Thymus (tissue), 11 donors: Measurements from ENCODE around the gene MPRIP. TPM values are rescaled to one million over a fixed set of nuclear protein-coding genes. Genes with fewer than 3 reads are reported as not detected.

ENCODE experiments used
- DNase-seq, 9 donors: peaks; one replicate each; pipeline ENCODE4 v3.0.0-alpha.2; 2013; ENCODE audit warnings: low spot score in 9 of 9, low read depth in 6 of 9, missing footprints in 1 of 9
- H3K27ac ChIP-seq, 2 donors: one replicate each; pipeline ENCODE4 v1.5.1; 2013; ENCODE audit warnings: control low read depth in 1 of 2, low read depth in 1 of 2, low read length in 1 of 2, mild to moderate bottlenecking in 1 of 2, moderate library complexity in 1 of 2
- H3K27me3 ChIP-seq, 2 donors: one replicate each; pipeline ENCODE4 v1.5.1; 2013; ENCODE audit warnings: low read length in 1 of 2; ENCODE audit not compliant: control insufficient read depth in 2 of 2, insufficient read depth in 1 of 2
- H3K36me3 ChIP-seq, 2 donors: one replicate each; pipeline ENCODE4 v1.5.1; 2013; ENCODE audit warnings: low read length in 1 of 2, mild to moderate bottlenecking in 1 of 2, moderate library complexity in 1 of 2; ENCODE audit not compliant: control insufficient read depth in 2 of 2, insufficient read depth in 2 of 2
- H3K4me1 ChIP-seq, 2 donors: one replicate each; pipeline ENCODE4 v1.5.1; 2013; ENCODE audit warnings: low read length in 2 of 2; ENCODE audit not compliant: control insufficient read depth in 2 of 2, insufficient read depth in 2 of 2
- H3K4me3 ChIP-seq, 2 donors: one replicate each; pipeline ENCODE4 v1.5.1; 2013; ENCODE audit warnings: low read length in 2 of 2, control low read depth in 1 of 2, mild to moderate bottlenecking in 1 of 2
- H3K9me3 ChIP-seq, 2 donors: one replicate each; pipeline ENCODE4 v1.5.1; 2013; ENCODE audit warnings: low read length in 1 of 2, mild to moderate bottlenecking in 1 of 2; ENCODE audit not compliant: control insufficient read depth in 2 of 2, insufficient read depth in 1 of 2
- WGBS: extraction: QIAGEN DNeasy Blood & Tissue Kit; methylation state at CpG from one replicate; pipeline ENCODE4 v1.1.7; 2013; 5-methylcytosine and 5-hydroxymethylcytosine counted together
- polyA plus RNA-seq: library from polyadenylated mRNA; stranded (reverse); fragments of 200-250 nt; gene quantifications from one replicate; pipeline ENCODE4 v1.2.3, GENCODE V29; 2013
- total RNA-seq: library from RNA; stranded (reverse); fragments of 120-200 nt; gene quantifications from one replicate; pipeline ENCODE4 v1.2.4, GENCODE V29; 2013
- donor health status: healthy.

Gene MPRIP
- total and polyA plus RNA-seq, 2 donors = 99.8 to 137 TPM

GRCh38 chr17:17151055-17151454 is 108.8 kb downstream of the MPRIP start:
- H3K27me3 ChIP-seq = no peaks in the 10 kb centered on the region
- DNase-seq = no peak
- WGBS = 98% methylated on average over 5 of the region's 5 CpGs
- peaks cover 0 to 4% of the 10 kb centered on the region in 2 donors for H3K9me3 ChIP-seq
- peaks cover 0 to 14% of the 10 kb centered on the region in 2 donors for H3K4me1 ChIP-seq
- H3K4me3 ChIP-seq = no peak overlapping the region
- H3K27ac ChIP-seq = no peak overlapping the region
- peaks cover 78 to 86% of the 10 kb centered on the region in 2 donors for H3K36me3 ChIP-seq

- peaks cover 0 to 4% of the 10 kb centered on the region in 2 donors for H3K9me3 ChIP-seq
- no peak overlapping the region for H3K4me3 ChIP-seq
- no peak overlapping the region for H3K27ac ChIP-seq
- 99% methylated on average over 3 of the region's 3 CpGs for whole genome bisulfite sequencing
- DNase-seq = no peak
- no peaks in the 10 kb centered on the region for H3K27me3 ChIP-seq
- H3K36me3 ChIP-seq = peaks cover 78 to 86% of the 10 kb centered on the region in 2 donors
- H3K4me1 ChIP-seq = peaks cover 0 to 17% of the 10 kb centered on the region in 2 donors
Observed at GRCh38 chr17:17151541-17151940, 109.3 kb downstream of the MPRIP start.

DNA sequence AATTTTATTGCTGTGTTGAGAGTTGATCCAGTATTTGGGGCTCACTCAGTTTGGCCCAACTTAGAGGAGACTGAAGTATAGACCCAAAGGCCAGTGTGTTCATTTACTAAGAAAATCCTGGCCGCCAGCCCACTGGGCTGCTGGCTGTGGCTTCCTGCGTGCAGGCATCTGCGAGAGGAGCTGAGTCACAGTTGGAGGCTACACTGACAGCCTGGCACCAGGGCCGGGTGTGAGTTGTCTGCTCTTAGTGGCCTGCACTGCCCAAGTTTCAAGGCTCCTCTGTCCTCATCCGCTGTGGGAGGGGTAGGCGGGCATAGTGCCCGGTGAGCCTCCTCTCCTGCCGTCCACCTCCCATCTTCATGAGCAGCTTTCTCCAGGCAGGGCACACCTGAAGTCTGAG is 109.7 kb downstream of the MPRIP start:
- H3K9me3 ChIP-seq = peaks cover 0 to 3% of the 10 kb centered on the region in 2 donors
- H3K36me3 ChIP-seq = peaks cover 78 to 86% of the 10 kb centered on the region in 2 donors
- 56% methylated on average over 8 of the region's 8 CpGs for WGBS

DNA sequence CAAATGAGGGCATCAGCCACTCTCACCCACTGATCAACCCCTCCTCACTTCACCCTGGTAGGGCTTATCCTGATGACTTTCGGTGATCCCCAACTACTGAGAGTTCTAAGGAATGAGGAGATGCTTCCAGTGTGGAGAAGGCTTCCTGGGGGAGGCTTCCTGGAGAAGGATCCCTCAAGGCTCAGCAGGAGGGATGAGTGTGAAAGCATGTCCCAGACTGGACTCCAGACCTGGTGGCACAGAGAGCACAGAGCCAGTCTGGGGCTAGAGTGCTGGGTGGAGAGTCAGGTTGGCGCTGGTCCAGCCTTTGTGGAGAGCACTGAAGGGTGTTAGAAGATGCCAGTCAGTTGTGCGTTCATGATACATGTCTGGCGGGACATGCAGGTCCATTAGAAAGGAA is 110.1 kb downstream of the MPRIP start:
- Histone ChIP-seq H3K4me1 (peaks cover 0 to 25% of the 10 kb centered on the region in 2 donors), H3K36me3 (peaks cover 78 to 86% of the 10 kb centered on the region in 2 donors), H3K9me3 (no peaks in the 10 kb centered on the region), H3K4me3 (no peak overlapping the region), H3K27ac (no peak overlapping the region), H3K27me3 (no peaks in the 10 kb centered on the region)
- DNase-seq = no peak
- whole genome bisulfite sequencing = 96% methylated on average over 4 of the region's 4 CpGs

More for the DNA sequence above, 109.7 kb downstream of the MPRIP start:
- no peak for DNase-seq
- H3K4me3 ChIP-seq = no peak overlapping the region
- H3K4me1 ChIP-seq = peaks cover 0 to 21% of the 10 kb centered on the region in 2 donors
- no peak overlapping the region for H3K27ac ChIP-seq
- no peaks in the 10 kb centered on the region for H3K27me3 ChIP-seq

GRCh38 chr17:17153071-17153470 is 110.8 kb downstream of the MPRIP start:
- Histone ChIP-seq H3K4me3 (no peak overlapping the region), H3K9me3 (no peaks in the 10 kb centered on the region), H3K27ac (no peak overlapping the region), H3K27me3 (no peaks in the 10 kb centered on the region), H3K4me1 (peaks cover 0 to 25% of the 10 kb centered on the region in 2 donors), H3K36me3 (peaks cover 75 to 83% of the 10 kb centered on the region in 2 donors)
- no peak for DNase-seq
- WGBS = 96% methylated on average over 9 of the region's 9 CpGs

- peaks cover 0 to 25% of the 10 kb centered on the region in 2 donors for H3K4me1 ChIP-seq
- no peak overlapping the region for H3K27ac ChIP-seq
- H3K9me3 ChIP-seq = no peaks in the 10 kb centered on the region
- H3K27me3 ChIP-seq = no peaks in the 10 kb centered on the region
- 94% methylated on average over 7 of the region's 7 CpGs for WGBS
- peaks cover 80 to 83% of the 10 kb centered on the region in 2 donors for H3K36me3 ChIP-seq
- H3K4me3 ChIP-seq = no peak overlapping the region
- DNase-seq = no peak
Observed at GRCh38 chr17:17153709-17154108, 111.5 kb downstream of the MPRIP start.

- no peaks in the 10 kb centered on the region for H3K27me3 ChIP-seq
- peaks cover 88 to 90% of the 10 kb centered on the region in 2 donors for H3K36me3 ChIP-seq
- H3K9me3 ChIP-seq = no peaks in the 10 kb centered on the region
- WGBS = 95% methylated on average over 5 of the region's 5 CpGs
- H3K27ac ChIP-seq = peak overlapping the region in 1 of 2 donors; percentile 36
- peaks cover 0 to 30% of the 10 kb centered on the region in 2 donors for H3K4me1 ChIP-seq
- H3K4me3 ChIP-seq = no peak overlapping the region
- DNase-seq = no peak
Observed at GRCh38 chr17:17154556-17154955, 112.3 kb downstream of the MPRIP start.

- no peak overlapping the region for H3K27ac ChIP-seq
- H3K36me3 ChIP-seq = peaks cover 89 to 91% of the 10 kb centered on the region in 2 donors
- H3K27me3 ChIP-seq = no peaks in the 10 kb centered on the region
- no peak overlapping the region for H3K4me3 ChIP-seq
- no peaks in the 10 kb centered on the region for H3K9me3 ChIP-seq
- DNase-seq = no peak
- WGBS = 97% methylated on average over 8 of the region's 8 CpGs
- peaks cover 0 to 30% of the 10 kb centered on the region in 2 donors for H3K4me1 ChIP-seq
Observed at GRCh38 chr17:17154981-17155380, 112.7 kb downstream of the MPRIP start.

DNA sequence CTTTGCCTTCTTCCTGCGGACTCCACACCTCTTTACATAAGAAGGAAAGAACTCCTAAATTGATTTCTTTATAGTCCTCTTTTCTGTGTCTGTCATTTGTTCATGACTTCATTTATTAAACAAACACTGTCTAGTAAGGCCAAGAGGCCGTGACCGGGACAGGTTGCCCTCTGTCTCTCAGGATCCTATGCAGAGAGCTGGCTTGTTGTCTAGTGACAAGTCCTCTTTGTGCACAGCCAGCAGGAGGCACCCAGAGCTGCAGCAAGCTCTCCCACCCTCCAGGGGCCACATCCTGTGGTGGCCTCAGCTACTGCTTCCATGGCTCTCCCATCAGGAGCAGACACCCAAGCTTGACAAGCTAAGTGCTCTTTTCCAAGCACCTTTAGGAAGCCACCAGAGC is 113.3 kb downstream of the MPRIP start:
- no peak overlapping the region for H3K27ac ChIP-seq
- 97% methylated on average over 3 of the region's 3 CpGs for WGBS
- peaks cover 0 to 33% of the 10 kb centered on the region in 2 donors for H3K4me1 ChIP-seq
- DNase-seq = no peak
- no peak overlapping the region for H3K4me3 ChIP-seq
- H3K36me3 ChIP-seq = peaks cover 90 to 92% of the 10 kb centered on the region in 2 donors
- H3K9me3 ChIP-seq = no peaks in the 10 kb centered on the region
- no peaks in the 10 kb centered on the region for H3K27me3 ChIP-seq
